ENCODE measurements around the gene TMIE.

TMIE gene

GRCh38 chr3:46682974-46683373, 18.2 kb upstream of the TMIE start:
- H3K4me3 ChIP-seq (ENCODE audit: low read depth, low read length): no peak overlapping the region
- TF ChIP-seq, protein P1, sequence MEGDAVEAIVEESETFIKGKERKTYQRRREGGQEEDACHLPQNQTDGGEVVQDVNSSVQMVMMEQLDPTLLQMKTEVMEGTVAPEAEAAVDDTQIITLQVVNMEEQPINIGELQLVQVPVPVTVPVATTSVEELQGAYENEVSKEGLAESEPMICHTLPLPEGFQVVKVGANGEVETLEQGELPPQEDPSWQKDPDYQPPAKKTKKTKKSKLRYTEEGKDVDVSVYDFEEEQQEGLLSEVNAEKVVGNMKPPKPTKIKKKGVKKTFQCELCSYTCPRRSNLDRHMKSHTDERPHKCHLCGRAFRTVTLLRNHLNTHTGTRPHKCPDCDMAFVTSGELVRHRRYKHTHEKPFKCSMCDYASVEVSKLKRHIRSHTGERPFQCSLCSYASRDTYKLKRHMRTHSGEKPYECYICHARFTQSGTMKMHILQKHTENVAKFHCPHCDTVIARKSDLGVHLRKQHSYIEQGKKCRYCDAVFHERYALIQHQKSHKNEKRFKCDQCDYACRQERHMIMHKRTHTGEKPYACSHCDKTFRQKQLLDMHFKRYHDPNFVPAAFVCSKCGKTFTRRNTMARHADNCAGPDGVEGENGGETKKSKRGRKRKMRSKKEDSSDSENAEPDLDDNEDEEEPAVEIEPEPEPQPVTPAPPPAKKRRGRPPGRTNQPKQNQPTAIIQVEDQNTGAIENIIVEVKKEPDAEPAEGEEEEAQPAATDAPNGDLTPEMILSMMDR (IDR thresholded peaks at IDR 0.05; ENCODE audit: low read depth, low read length, missing control alignments): no peak
- in situ Hi-C loops (cut with HindIII; ENCODE audit: low sequenced_read_pairs): loop anchor here (25.0 kb wide), 1 partner anchor 104 kb away; no protein-coding TSS in a partner anchor
- DNase-seq (ENCODE audit: low read depth): no peak

DNA sequence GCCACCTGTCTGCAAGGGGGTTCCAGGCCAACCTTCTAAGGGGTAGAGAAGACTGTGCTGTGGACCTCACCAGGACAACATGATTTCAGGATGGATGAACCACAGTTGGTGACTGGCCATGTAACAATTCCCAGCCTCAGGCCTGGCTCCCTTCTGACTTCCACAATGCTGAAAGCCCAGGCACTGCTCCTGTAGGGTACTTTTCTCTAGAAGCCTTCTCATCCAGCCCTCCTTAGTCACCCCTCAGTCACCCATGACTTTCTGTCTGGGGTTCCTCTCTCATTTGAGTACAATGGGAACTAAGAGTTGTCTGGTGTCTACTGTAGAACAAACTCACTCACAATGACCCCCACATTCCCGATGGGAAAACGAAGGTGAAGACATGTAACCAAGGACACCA, 16.3 kb upstream of the TMIE start:
- TF ChIP-seq, protein P1 (IDR thresholded peaks at IDR 0.05; ENCODE audit: low read depth, low read length, missing control alignments): no peak
- in situ Hi-C loops (cut with HindIII; ENCODE audit: low sequenced_read_pairs): loop anchor here (25.0 kb wide), 1 partner anchor 102 kb away; no protein-coding TSS in a partner anchor
- no peak for DNase-seq (ENCODE audit: low read depth)
- H3K4me3 ChIP-seq (ENCODE audit: low read depth, low read length): no peak overlapping the region

DNA sequence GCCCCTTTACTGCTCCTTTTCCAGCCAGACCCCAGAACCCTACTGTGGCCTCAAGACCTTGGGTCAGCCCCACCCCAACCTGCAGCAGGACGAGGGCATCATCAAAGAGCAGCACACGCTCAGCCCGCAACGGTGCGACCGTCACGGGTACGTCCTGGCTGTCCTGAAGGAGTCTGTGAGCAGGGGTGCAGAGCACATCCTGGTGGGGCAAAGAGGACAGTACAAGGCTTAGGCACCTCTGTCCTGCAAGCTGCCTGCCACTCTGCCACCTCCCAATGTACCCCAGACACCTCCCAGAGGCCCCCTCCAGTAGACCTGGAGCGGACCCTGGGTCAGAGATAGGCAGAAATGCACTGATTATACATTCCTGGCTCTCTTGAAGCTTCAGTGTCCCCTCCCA, 15.7 kb upstream of the TMIE start:
- in situ Hi-C loops (cut with HindIII; ENCODE audit: low sequenced_read_pairs): loop anchor here (25.0 kb wide), 1 partner anchor 102 kb away; no protein-coding TSS in a partner anchor
- H3K4me3 ChIP-seq (ENCODE audit: low read depth, low read length): no peak overlapping the region
- TF ChIP-seq, protein P1 (IDR thresholded peaks at IDR 0.05; ENCODE audit: low read depth, low read length, missing control alignments): no peak
- DNase-seq (ENCODE audit: low read depth): no peak

- no peak overlapping the region for H3K4me3 ChIP-seq (ENCODE audit: low read depth, low read length)
- no peak for DNase-seq (ENCODE audit: low read depth)
- TF ChIP-seq, protein P1 (IDR thresholded peaks at IDR 0.05; ENCODE audit: low read depth, low read length, missing control alignments): no peak
- in situ Hi-C loops (cut with HindIII; ENCODE audit: low sequenced_read_pairs): loop anchor here (25.0 kb wide), 1 partner anchor 97 kb away; no protein-coding TSS in a partner anchor
Measured at GRCh38 chr3:46690798-46691197, 10.4 kb upstream of the TMIE start.

DNA sequence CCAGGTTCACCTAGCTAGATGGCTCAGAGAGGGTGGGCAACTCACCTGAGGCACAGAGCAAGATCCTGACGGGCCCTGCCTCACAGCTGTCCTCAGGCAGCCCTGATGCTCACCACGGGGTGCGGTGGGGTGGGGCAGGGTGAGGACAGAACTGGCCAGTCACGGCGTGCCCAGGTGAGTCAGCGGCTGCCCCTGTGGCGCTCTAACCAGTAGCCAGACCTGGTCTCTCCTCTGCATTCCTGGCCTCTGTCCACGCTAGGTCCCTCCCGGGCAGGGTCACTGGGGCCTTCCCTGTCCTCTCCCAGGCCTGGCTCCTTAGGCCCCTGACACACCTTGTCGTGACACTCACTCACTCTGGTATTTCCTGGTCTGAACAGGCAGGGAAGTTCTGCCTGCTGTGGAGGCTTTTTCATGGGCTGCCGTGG, 8.6 kb upstream of the TMIE start:
- in situ Hi-C loops (cut with HindIII; ENCODE audit: low sequenced_read_pairs): loop anchor here (25.0 kb wide), 1 partner anchor 95 kb away; no protein-coding TSS in a partner anchor
- DNase-seq (ENCODE audit: low read depth): no peak
- TF ChIP-seq, protein P1 (IDR thresholded peaks at IDR 0.05; ENCODE audit: low read depth, low read length, missing control alignments): no peak
- no peak overlapping the region for H3K4me3 ChIP-seq (ENCODE audit: low read depth, low read length)

DNA sequence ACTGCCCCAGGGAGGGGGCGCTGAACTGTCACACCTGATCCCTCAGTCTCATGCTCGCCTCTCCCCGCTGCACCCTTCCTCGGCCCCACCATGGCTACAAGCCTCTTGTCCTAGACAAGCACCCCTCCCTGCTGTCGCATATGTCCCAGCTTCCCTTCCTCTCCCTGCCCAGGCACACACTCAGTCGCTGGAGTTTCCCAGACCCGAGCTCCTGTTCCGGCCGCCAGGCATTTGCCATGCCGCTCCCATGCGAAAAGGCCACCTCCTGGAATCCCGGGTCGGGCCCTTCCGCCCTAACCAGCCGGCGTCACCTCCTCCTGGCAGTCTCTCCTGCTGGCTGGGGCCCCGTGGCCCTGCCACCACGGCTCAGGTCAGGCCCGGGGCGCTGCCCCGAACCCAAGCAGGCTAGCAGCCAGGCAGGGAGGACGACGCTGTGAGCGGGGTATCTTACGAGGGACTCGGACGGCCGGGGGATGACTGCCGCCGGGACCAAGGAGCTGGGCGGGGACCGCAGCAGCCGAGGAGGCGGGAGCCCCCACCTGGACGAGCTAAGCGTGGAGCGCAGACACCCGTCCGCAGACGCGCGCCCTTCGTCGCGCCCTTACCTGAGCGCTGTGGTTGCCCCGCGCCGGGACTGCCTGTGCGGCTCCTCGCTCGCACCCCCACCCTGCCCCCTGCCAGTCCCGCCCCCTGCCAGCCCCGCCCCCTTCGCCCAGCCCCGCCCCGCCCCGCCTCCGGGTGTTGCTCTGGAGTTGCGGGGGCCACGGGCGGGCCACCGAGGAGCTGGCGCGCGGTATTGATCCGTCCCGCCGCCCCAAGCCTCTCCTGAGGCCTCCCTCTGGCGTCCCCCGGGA, 7.9 kb upstream of the TMIE start, which contains the start of gene ALS2CL:
ALS2CL (minus strand) TSS at position 642 of the 854 bp plus-strand sequence. CDS start 4,239 bp downstream, outside the sequence.
- no peak for DNase-seq (ENCODE audit: low read depth)
- TF ChIP-seq, protein P1 (IDR thresholded peaks at IDR 0.05; ENCODE audit: low read depth, low read length, missing control alignments): no peak
- in situ Hi-C loops (cut with HindIII; ENCODE audit: low sequenced_read_pairs): loop anchor here (25.0 kb wide), 1 partner anchor 94 kb away; no protein-coding TSS in a partner anchor

More for the DNA sequence above, 7.9 kb upstream of the TMIE start, which contains the start of gene ALS2CL:
- H3K4me3 ChIP-seq (ENCODE audit: low read depth, low read length): peak within 1 kb of the TSS; percentile 47
